ENCODE data around the gene TLR8.

The TLR8 gene

DNA sequence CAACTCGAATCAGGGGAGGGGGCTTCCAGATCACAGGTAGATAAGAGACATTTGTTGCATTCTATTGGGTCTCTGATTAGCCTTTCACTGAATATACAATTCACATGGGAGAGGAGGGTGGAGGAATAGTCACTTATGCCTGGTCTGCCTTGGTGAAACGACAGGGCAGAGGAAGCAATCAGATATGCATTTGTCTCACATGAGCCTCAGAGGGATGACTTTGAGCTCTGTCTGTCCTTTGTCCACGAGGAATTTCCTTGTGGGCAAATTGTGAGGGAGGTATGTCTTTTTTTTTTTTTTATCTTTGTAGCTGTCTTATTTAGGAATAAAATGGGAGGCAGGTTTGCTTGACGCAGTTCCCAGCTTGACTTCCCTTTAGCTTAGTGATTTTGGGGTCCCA is 40.0 kb downstream of the TLR8 start:
- POLR2A ChIA-PET = interaction anchor here (1.2 to 1.9 kb wide), 3 partner anchors 29 to 542 kb away, joined by 6 to 14 read pairs (median 13); partner anchors contain the start of gene TMSB4X
- no peak for DNase-seq (ENCODE audit: low read depth, low spot score)
- H3K4me3 ChIP-seq (ENCODE audit: low read depth, low read length) = no peak overlapping the region
- TF ChIP-seq, protein P1, sequence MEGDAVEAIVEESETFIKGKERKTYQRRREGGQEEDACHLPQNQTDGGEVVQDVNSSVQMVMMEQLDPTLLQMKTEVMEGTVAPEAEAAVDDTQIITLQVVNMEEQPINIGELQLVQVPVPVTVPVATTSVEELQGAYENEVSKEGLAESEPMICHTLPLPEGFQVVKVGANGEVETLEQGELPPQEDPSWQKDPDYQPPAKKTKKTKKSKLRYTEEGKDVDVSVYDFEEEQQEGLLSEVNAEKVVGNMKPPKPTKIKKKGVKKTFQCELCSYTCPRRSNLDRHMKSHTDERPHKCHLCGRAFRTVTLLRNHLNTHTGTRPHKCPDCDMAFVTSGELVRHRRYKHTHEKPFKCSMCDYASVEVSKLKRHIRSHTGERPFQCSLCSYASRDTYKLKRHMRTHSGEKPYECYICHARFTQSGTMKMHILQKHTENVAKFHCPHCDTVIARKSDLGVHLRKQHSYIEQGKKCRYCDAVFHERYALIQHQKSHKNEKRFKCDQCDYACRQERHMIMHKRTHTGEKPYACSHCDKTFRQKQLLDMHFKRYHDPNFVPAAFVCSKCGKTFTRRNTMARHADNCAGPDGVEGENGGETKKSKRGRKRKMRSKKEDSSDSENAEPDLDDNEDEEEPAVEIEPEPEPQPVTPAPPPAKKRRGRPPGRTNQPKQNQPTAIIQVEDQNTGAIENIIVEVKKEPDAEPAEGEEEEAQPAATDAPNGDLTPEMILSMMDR (IDR thresholded peaks at IDR 0.05; ENCODE audit: insufficient read depth, low read length, missing control alignments) = no peak
- CTCF ChIA-PET = interaction anchor here (0.7 to 2.8 kb wide), 39 partner anchors 8 to 762 kb away, joined by 3 to 24 read pairs (median 5); partner anchors contain the start of gene TMSB4X

DNA sequence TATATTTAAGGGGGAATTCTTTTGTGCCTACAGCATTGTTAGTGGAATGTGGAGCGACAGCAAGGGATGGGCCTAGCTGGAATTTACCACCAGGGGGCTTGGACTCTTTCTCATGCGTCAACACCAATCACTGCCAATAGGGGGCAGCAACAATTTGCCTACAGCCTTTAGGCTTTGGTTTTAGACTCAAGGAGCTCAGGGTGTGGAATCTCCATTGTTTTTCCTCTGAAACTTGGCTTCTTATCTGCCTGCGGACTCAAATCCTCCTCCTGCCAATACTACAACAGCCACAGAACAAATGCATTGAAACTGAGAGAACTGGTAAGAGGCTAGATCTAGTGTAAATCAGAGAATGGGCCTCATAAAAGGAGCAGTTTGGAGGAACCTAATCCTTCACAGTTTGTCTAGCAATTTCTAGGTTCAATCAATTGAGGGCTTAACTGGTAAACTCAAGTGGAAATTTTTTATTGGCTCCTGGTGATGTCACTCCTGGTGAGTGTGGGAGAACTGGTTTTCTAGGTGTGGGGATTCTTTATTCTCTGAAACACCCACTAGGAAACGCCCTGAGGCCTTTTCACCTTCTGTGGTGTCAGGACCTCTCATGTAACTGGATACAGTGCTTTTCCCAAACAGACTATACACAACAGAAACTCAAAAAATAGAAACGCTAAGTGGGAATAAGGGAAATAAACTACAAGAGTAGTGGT is 40.6 kb downstream of the TLR8 start:
- ChIA-PET POLR2A (interaction anchor here (1.2 to 1.9 kb wide), 3 partner anchors 28 to 541 kb away, joined by 6 to 14 read pairs (median 13); partner anchors contain the start of gene TMSB4X), CTCF (interaction anchor here (0.6 to 2.8 kb wide), 43 partner anchors 9 to 762 kb away, joined by 3 to 24 read pairs (median 4); partner anchors contain the start of gene TMSB4X)
- TF ChIP-seq, protein P1 (IDR thresholded peaks at IDR 0.05; ENCODE audit: insufficient read depth, low read length, missing control alignments) = peak; percentile 89
- no peak overlapping the region for H3K4me3 ChIP-seq (ENCODE audit: low read depth, low read length)
- peak; percentile 47 for DNase-seq (ENCODE audit: low read depth, low spot score)

DNA sequence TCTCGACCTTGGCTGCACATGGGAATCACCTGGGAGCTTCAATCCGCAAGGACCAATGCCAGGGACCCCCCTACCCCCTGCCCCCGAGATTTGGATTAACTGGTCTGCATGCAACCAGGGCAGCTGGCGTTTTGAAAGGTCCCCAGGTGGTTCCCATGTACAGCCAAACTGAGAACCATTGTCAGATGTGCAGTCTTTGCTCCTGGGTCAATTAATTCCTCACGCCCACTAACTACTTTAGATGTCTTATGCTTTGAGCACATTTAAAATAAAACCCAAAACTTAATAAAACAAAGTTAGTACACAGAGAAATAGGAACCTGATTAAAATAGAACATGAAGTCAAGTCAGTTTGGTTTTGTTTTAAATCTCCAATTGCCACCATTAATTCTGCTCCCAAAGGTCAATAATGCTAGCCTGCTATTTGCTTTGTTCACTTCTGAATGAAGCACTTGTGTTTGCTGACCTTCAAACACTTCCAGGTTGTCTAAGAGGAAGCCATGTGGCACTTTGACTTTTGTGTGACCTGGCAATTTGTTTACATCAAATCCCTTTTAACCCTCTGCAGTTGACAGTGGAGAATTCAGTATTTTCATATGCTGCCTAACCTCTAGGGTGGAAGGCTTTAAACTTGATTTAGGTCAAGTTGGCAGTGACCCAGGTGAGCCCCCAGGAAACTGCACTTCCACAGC is 41.3 kb downstream of the TLR8 start:
- ChIA-PET POLR2A (interaction anchor here (2.5 kb wide), 1 partner anchor 27 kb away, joined by 21 read pairs; the partner anchor contains the start of gene TMSB4X), CTCF (interaction anchor here (1.1 to 2.8 kb wide), 9 partner anchors 15 to 559 kb away, joined by 3 to 24 read pairs (median 6); no protein-coding TSS in a partner anchor)
- no peak for DNase-seq (ENCODE audit: low read depth, low spot score)
- TF ChIP-seq, protein P1 (IDR thresholded peaks at IDR 0.05; ENCODE audit: insufficient read depth, low read length, missing control alignments) = no peak
- H3K4me3 ChIP-seq (ENCODE audit: low read depth, low read length) = no peak overlapping the region

DNA sequence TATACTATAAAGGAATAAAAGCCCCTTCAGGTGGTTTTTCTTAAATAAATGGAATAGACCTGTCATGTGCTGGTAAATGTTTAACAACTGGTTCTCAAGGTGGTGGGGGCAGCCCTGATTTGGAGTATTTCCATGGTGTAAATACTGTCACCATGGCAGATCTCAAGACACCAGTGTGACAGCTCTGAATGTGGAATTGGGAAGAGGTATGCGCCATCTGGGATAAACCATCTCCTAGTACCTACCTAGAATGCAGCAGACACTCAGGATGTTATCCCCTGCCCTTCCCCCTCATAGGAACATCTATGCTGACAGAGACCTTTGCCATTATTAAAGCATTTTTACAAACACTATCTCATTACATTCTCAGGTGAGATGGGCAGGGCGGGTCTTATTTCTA is 42.1 kb downstream of the TLR8 start:
- DNase-seq (ENCODE audit: low read depth, low spot score) = no peak
- POLR2A ChIA-PET = interaction anchor here (2.5 kb wide), 1 partner anchor 27 kb away, joined by 21 read pairs; the partner anchor contains the start of gene TMSB4X
- CTCF ChIA-PET = interaction anchor here (1.1 to 1.5 kb wide), 2 partner anchors 48 to 558 kb away, joined by 3 to 5 read pairs; no protein-coding TSS in a partner anchor
- H3K4me3 ChIP-seq (ENCODE audit: low read depth, low read length) = no peak overlapping the region
- TF ChIP-seq, protein P1 (IDR thresholded peaks at IDR 0.05; ENCODE audit: insufficient read depth, low read length, missing control alignments) = no peak

DNA sequence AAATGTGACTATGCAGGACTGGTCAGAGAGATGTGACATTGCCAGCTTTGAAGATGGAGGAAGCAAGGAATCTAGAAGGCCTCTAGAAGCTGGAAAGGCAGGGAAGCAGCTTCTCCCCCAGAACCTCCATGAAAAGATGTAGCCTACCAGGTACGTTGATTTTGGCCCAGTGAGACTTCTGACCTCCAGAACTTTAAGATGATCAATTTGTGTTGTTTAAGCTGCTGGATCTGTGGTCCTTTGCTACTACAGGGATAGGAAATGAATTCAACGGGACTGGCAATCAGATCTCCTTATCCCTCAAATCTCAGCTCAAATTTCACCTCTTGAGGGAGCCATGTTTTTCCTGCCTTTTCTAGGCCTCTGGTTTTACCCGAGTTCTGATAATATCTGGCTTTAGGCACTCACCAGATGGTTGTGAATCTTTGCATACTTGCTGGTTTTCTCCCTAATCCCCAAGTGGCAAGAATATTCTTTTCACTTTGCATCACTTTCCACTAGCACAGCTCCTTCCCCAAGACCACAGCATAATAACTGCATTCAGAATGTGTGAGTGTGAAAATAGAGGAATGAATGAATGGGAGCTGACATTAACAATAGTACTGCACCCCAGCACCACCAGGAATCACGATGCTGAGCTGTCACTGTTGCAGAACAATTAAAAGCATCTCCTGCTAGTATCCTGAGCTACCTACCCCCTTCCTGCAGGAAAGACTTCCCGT is 42.9 kb downstream of the TLR8 start:
- peak; percentile 71 for DNase-seq (ENCODE audit: low read depth, low spot score)
- ChIA-PET CTCF (interaction anchor here (0.8 to 1.6 kb wide), 6 partner anchors 26 to 1080 kb away, joined by 3 to 5 read pairs (median 3); partner anchors contain the start of gene GEMIN8), POLR2A (interaction anchor here (0.6 to 2.9 kb wide), 3 partner anchors 26 to 538 kb away, joined by 3 to 21 read pairs (median 16); partner anchors contain the start of gene TMSB4X)
- peak overlapping the region; percentile 23; the same call in 1 of the 2 replicates for H3K4me3 ChIP-seq (ENCODE audit: low read depth, low read length)
- TF ChIP-seq, protein P1 (IDR thresholded peaks at IDR 0.05; ENCODE audit: insufficient read depth, low read length, missing control alignments) = no peak

Data from AG04449 (cell line).